Skeletal muscle satellite cell (primary cell): ENCODE measurements around the gene FCGR2B.
"Not testable (repeated sequence)": the region's sequence is repeated elsewhere in the genome, so short reads cannot be mapped to it uniquely, and the experiment has no call there.

Experiments
- H3K27me3 ChIP-seq: 2 replicates; pipeline ENCODE4 v1.7.0; 2013; ENCODE audit warnings: low read length; ENCODE audit not compliant: control insufficient read depth, insufficient read depth
- H3K36me3 ChIP-seq: 2 replicates; pipeline ENCODE4 v1.7.0; 2013; ENCODE audit warnings: mild to moderate bottlenecking, control low read depth, low read length; ENCODE audit not compliant: insufficient read depth
- H3K4me1 ChIP-seq: 2 replicates; pipeline ENCODE4 v1.7.0; 2013; ENCODE audit warnings: low read length; ENCODE audit not compliant: control insufficient read depth, insufficient read depth
- H3K4me2 ChIP-seq: 2 replicates; pipeline ENCODE4 v1.7.0; 2013; ENCODE audit warnings: mild to moderate bottlenecking, low read length
- H3K4me3 ChIP-seq: 2 replicates; pipeline ENCODE4 v1.7.0; 2013; ENCODE audit warnings: low read length
- H3K9ac ChIP-seq: 2 replicates; pipeline ENCODE4 v1.7.0; 2013; ENCODE audit warnings: mild to moderate bottlenecking, low read depth, low read length, moderate library complexity
- H3K9me3 ChIP-seq: replicated peaks from 2 replicates; pipeline ENCODE4 v1.7.0; 2013; ENCODE audit warnings: mild to moderate bottlenecking, control low read depth, low read length

Gene FCGR2B

DNA sequence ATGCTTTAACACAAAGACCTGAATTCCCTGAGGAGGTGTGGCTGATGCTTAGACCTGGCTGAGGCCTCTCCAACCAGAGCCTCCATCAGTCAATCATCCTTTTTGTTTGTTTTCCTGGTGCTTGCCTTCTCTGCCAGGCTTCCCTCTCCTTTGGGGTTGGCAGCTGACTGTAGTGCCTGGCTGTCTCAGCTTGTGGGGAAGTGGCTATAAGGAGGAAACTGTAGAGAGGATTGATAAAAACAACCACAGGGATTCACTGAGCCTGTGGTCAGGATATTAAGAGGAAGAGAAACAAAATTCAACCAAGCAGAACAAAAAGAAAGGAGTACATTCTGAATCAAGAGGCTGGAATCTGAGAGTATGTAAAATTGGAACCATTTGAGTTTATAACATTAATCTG is 4.4 kb upstream of the FCGR2B start:
- not testable (repeated sequence) for H3K27me3 ChIP-seq, H3K4me3 ChIP-seq, H3K4me2 ChIP-seq, H3K4me1 ChIP-seq, H3K9ac ChIP-seq, H3K9me3 ChIP-seq, H3K36me3 ChIP-seq

DNA sequence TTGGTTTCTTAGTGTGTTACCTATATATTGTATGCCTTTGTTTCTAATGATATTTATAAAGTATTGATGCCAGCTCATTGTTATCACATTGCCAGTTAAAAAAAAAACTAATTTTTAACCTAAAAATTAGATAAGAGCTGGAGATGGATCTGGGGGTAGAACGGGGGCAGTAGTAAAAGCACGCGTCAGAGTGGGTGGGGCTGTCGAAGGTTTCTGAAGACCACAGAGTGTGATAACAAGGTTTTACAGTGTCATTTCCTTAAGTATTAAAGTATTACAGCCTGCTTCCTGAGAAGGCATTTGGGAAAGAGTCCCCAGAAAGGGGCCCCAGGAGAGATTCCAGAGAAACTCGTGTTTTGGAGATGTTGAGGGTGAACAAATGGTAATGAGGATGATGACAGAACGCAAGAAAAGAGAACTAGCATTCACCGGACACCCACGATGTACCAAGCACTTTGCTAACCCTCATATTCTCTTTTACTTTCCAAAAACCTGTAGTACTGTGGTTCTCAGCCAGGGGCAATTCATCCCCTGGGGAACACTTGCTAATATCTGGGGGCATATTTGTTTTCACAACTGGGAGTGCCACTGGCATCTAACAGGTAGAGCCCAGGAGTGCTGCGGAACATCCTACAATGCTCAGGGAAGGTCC is 1.2 kb upstream of the FCGR2B start:
- not testable (repeated sequence) for H3K4me2 ChIP-seq, H3K4me1 ChIP-seq, H3K4me3 ChIP-seq, H3K9ac ChIP-seq, H3K36me3 ChIP-seq, H3K9me3 ChIP-seq, H3K27me3 ChIP-seq

DNA sequence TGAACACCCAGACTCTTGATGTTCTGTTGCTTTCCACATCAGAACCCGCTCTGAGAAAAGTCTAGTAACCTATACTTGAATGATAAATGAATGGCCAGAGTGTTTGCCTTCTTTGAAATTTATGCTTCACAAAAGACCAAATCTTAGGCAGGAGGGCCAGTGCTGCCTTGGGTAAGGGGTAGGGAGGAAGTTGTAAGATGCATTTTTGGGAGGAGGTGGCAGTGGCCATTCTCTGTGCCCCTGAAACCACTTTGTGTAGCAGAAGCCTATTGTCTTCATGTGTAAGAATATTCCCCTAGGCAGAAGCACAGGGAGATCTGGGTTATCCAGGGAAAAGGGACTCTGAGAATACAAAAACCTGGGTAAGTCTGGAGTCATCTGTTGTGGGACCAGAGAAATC is 626 bp downstream of the FCGR2B start:
- not testable (repeated sequence) for H3K9me3 ChIP-seq, H3K4me2 ChIP-seq, H3K36me3 ChIP-seq, H3K9ac ChIP-seq, H3K27me3 ChIP-seq, H3K4me3 ChIP-seq, H3K4me1 ChIP-seq

- not testable (repeated sequence) for H3K36me3 ChIP-seq, H3K4me2 ChIP-seq, H3K9me3 ChIP-seq, H3K4me3 ChIP-seq, H3K27me3 ChIP-seq, H3K4me1 ChIP-seq, H3K9ac ChIP-seq
Observed at GRCh38 chr1:161664689-161665088, 1.7 kb downstream of the FCGR2B start.

DNA sequence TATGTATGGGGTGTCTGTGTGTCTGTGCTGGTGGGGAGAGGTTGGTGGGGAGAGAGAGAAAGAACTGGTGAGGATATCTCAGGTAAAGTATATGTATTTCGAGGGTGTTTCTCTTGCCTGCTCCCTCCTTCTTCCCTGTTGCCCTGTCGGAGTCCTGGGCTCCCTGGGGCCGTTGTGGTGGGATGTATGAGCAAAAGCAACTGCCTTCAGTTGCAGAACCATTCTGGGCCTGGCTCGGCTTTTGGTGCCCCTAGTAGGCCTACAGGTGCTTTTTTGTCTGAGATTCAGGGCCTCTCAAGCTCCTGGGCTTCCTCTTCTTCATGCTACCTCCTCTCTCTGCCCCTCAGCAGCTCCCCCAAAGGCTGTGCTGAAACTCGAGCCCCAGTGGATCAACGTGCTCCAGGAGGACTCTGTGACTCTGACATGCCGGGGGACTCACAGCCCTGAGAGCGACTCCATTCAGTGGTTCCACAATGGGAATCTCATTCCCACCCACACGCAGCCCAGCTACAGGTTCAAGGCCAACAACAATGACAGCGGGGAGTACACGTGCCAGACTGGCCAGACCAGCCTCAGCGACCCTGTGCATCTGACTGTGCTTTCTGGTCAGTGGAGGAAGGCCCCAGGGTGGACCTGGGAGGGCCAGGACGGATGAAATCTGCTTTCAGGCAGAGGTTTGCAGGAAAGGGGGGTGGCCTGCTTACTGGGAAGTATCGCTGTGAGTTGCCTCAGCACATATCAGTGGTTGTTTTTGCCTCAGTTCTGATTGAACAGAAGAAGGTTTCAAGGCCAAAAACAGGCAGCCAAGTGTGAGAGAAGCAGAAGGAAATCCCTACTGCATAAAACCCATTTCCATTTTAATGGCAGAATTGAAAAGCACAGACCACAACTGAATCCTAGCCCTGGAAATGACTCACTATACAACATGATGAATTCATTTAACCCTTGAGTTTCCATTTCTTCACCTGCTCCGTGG is 8.4 kb downstream of the FCGR2B start:
- not testable (repeated sequence) for H3K9me3 ChIP-seq, H3K4me1 ChIP-seq, H3K36me3 ChIP-seq, H3K9ac ChIP-seq, H3K4me3 ChIP-seq, H3K27me3 ChIP-seq, H3K4me2 ChIP-seq

- H3K9me3 ChIP-seq, H3K4me2 ChIP-seq, H3K27me3 ChIP-seq, H3K36me3 ChIP-seq, H3K9ac ChIP-seq, H3K4me3 ChIP-seq, H3K4me1 ChIP-seq: not testable (repeated sequence)
Observed at GRCh38 chr1:161673437-161673836, 10.5 kb downstream of the FCGR2B start.

DNA sequence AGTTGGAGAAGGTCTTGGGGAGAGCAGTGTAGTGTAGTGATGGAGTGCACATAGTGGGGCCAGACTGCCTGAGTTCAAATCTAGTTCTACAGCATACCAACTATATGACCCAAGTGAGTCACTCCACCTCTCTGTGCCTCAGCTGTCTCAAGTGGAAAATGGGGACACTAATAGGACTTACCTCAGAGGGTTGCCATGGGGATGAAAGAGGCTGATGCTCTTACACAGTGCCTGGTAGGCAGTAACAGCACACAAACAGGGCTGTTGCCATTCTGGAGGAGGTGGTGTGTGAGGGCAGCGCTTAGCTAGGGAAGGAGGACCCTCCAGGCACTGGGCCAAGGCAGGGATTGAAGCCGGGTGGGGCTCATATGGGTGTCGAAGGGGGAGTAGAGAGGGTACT is 11.5 kb downstream of the FCGR2B start:
- not testable (repeated sequence) for H3K9ac ChIP-seq, H3K27me3 ChIP-seq, H3K4me3 ChIP-seq, H3K9me3 ChIP-seq, H3K36me3 ChIP-seq, H3K4me1 ChIP-seq, H3K4me2 ChIP-seq

DNA sequence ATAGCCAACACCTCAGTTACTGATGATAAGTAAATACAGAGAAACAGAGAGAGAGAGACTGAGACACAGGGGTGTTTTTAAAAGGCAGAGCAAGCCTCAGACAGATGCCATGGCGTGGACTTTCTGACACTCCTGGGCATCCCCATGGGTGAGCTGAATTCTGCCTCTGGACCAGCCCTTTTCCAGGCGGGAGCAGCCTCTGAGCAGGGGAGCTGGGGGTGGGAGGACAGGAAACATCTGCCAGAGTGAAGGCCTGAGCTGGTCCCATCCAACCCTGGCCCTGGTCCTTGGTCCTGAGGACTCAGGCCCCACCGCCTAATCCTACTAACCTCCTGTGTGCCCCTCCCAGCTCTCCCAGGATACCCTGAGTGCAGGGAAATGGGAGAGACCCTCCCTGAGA is 12.0 kb downstream of the FCGR2B start:
- H3K4me3 ChIP-seq, H3K9ac ChIP-seq, H3K4me2 ChIP-seq, H3K9me3 ChIP-seq, H3K4me1 ChIP-seq, H3K36me3 ChIP-seq, H3K27me3 ChIP-seq: not testable (repeated sequence)

DNA sequence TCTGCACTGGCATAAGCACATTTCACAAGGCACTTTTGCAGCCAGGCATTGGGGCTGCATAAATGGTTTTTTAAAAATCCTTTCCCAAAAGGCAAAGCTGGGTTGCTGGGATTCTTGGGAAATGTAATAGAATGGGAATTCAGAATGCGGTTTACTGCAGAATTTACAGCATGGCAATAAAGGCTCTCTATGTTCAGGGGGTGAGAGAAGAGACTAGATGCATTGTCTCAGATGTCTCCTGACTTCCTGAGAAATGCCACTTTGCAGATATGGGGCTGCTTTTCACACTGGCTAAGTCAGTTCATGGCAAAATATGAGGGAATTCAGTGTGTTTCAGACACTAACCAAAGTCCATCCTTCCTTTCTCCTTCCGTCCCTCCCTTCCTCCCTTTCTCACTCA is 13.5 kb downstream of the FCGR2B start:
- Histone ChIP-seq H3K27me3 (peaks cover 20% of the 10 kb centered on the region), H3K9ac (no peak overlapping the region), H3K4me1 (no peaks in the 10 kb centered on the region)

GRCh38 chr1:161676958-161677689 is 14.2 kb downstream of the FCGR2B start:
- Histone ChIP-seq H3K27me3 (peaks cover 26% of the 10 kb centered on the region), H3K4me1 (no peaks in the 10 kb centered on the region), H3K9me3 (no peaks in the 10 kb centered on the region), H3K4me3 (no peak overlapping the region), H3K36me3 (no peaks in the 10 kb centered on the region), H3K4me2 (no peak overlapping the region), H3K9ac (no peak overlapping the region)

More for the DNA sequence above, 13.5 kb downstream of the FCGR2B start:
- H3K36me3 ChIP-seq = no peaks in the 10 kb centered on the region
- no peak overlapping the region for H3K4me3 ChIP-seq
- H3K4me2 ChIP-seq = no peak overlapping the region
- H3K9me3 ChIP-seq = no peaks in the 10 kb centered on the region

DNA sequence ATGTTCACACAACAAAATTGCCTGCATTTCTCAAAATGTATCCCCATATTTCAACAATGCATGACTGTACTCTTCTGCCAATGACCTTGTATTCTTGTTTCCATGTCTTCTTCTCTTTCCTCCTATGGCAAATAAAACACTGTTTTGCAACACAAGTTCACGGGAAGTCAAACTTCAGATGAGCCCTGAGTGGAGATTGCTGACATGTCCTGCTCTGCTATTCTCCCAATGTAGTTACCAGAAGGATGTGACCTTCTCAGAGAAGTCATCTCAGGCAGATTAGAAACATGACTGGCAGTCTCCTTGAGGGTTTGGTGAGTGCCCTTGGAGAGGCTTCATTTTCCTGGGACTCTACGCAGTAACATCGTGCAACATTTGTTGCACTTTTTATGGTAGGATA is 15.6 kb downstream of the FCGR2B start:
- Histone ChIP-seq H3K4me3 (no peak overlapping the region), H3K4me1 (no peaks in the 10 kb centered on the region), H3K4me2 (no peak overlapping the region), H3K36me3 (no peaks in the 10 kb centered on the region), H3K9me3 (no peaks in the 10 kb centered on the region), H3K9ac (no peak overlapping the region), H3K27me3 (peaks cover 32% of the 10 kb centered on the region)
